Panc1 (cell line): ENCODE data around the gene HOXB13.

Source experiments
- POLR2AphosphoS5 ChIP-seq: IDR thresholded peaks from 2 replicates; pipeline ENCODE4 v1.6.1; 2012; ENCODE audit warnings: mild to moderate bottlenecking, low read depth, low read length, moderate library complexity
- REST ChIP-seq, 2 experiments: IDR thresholded peaks; 2 replicates each; pipeline ENCODE4 v1.6.1; 2011 to 2012; ENCODE audit warnings: low read depth in 2 of 2, control low read depth in 1 of 2, low read length in 1 of 2, mild to moderate bottlenecking in 1 of 2, moderate library complexity in 1 of 2; ENCODE audit not compliant: insufficient read depth in 1 of 2

DNA sequence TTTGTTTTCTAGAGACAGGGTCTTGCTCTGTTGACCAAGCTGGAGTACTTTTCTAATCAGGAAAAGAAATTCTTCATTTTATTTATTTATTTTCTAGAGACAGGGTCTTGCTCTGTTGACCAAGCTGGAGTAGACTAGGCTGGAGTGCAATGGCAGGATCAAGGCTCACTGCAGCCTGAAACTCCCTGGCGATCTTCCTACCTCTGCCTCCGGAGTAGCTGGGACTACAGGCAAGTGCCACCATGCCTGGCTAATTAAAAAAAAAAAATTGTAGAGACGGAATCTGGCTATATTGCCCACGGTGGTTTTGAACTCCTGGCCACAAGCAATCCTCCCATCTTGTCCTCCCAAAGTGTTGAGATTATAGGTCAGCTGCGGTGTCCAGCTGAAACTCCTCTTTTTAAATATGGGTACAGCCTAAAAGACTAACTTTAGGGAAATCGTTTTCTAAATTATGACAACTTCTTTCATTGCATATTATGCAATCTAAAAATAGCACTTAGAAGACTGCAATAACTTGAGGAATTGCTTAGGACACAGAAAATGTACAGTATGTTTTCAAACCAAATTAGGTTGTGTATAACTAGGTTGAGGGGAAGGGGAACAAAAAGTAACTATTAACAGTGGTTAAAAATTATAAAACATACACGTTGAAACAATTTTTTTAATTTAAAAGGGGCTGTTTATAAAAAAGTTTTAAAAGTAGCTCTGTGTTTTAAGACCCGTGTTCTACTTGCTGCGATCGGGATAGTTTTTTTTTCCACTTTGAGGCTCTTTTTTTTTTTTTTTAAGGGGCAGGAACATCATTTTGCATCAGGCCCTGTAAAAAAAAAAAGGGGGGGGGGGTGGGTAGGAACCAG is 11.0 kb downstream of the HOXB13 start:
- TF ChIP-seq REST (IDR thresholded peaks at IDR 0.05; ENCODE audit: insufficient read depth in 1 of 2, low read depth in 2 of 2, low read length in 1 of 2) (no peak), POLR2AphosphoS5 (no peak)
